H9 (cell line): Measurements from ENCODE around the gene CRYBA2. TPM values are rescaled to one million over a fixed set of nuclear protein-coding genes. Genes with fewer than 3 reads are reported as not detected.

Experiments
- DNase-seq: peaks from one replicate; pipeline ENCODE4 v3.0.0-alpha.2; 2017
- H2AFZ ChIP-seq: one replicate; pipeline ENCODE4 v1.6.1; 2013; ENCODE audit warnings: mild to moderate bottlenecking, low read length, control low read depth, moderate library complexity
- H2AK5ac ChIP-seq: 2 replicates; pipeline ENCODE4 v1.6.1; 2013; ENCODE audit warnings: low read length, control low read depth, mixed read lengths; ENCODE audit not compliant: insufficient read length
- H2BK120ac ChIP-seq: one replicate; pipeline ENCODE4 v1.6.1; 2013; ENCODE audit warnings: low read depth, mild to moderate bottlenecking, low read length, control low read depth, inconsistent platforms; ENCODE audit not compliant: poor library complexity, severe bottlenecking
- H2BK12ac ChIP-seq: 2 replicates; pipeline ENCODE4 v1.6.1; 2013; ENCODE audit warnings: low read length, control low read depth, mixed read lengths, low read depth; ENCODE audit not compliant: insufficient read length
- H2BK15ac ChIP-seq: 2 replicates; pipeline ENCODE4 v1.6.1; 2013; ENCODE audit warnings: low read depth, low read length, control low read depth
- H2BK20ac ChIP-seq: one replicate; pipeline ENCODE4 v1.6.1; 2013; ENCODE audit warnings: low read depth, mild to moderate bottlenecking, low read length, control low read depth, inconsistent platforms; ENCODE audit not compliant: poor library complexity, severe bottlenecking
- H2BK5ac ChIP-seq: 2 replicates; pipeline ENCODE4 v1.6.1; 2013; ENCODE audit warnings: low read length, control low read depth, mixed read lengths; ENCODE audit not compliant: insufficient read length
- H3K14ac ChIP-seq: 2 replicates; pipeline ENCODE4 v1.6.1; 2013; ENCODE audit warnings: low read length, control low read depth; ENCODE audit not compliant: insufficient read depth
- H3K18ac ChIP-seq: 2 replicates; pipeline ENCODE4 v1.6.1; 2013; ENCODE audit warnings: low read depth, mild to moderate bottlenecking, mixed read lengths, low read length, control low read depth; ENCODE audit not compliant: insufficient read length
- H3K23ac ChIP-seq: 2 replicates; pipeline ENCODE4 v1.6.1; 2013; ENCODE audit warnings: low read length, control low read depth, mixed read lengths, low read depth; ENCODE audit not compliant: insufficient read length
- H3K23me2 ChIP-seq: 2 replicates; pipeline ENCODE4 v1.6.1; 2013; ENCODE audit warnings: low read depth, mild to moderate bottlenecking, mixed read lengths, low read length, control low read depth; ENCODE audit not compliant: insufficient read length, poor library complexity, severe bottlenecking
- H3K27ac ChIP-seq: 2 replicates; pipeline ENCODE4 v1.5.1; 2013; ENCODE audit warnings: low read length, control low read depth, mixed read lengths, low read depth; ENCODE audit not compliant: insufficient read length
- H3K27me3 ChIP-seq: 2 replicates; pipeline ENCODE4 v1.6.1; 2013; ENCODE audit warnings: low read length, control low read depth, inconsistent platforms; ENCODE audit not compliant: insufficient read depth
- H3K4ac ChIP-seq: 2 replicates; pipeline ENCODE4 v1.6.1; 2013; ENCODE audit warnings: low read depth, mild to moderate bottlenecking, control low read depth, inconsistent platforms, low read length, moderate library complexity
- H3K4me1 ChIP-seq: 2 replicates; pipeline ENCODE4 v1.6.1; 2013; ENCODE audit warnings: low read length, control low read depth, inconsistent platforms; ENCODE audit not compliant: insufficient read depth
- H3K4me2 ChIP-seq: 2 replicates; pipeline ENCODE4 v1.6.1; 2013; ENCODE audit warnings: low read length, control low read depth, mixed read lengths; ENCODE audit not compliant: insufficient read length, insufficient read depth
- H3K56ac ChIP-seq: 2 replicates; pipeline ENCODE4 v1.6.1; 2013; ENCODE audit warnings: low read depth, mild to moderate bottlenecking, mixed read lengths, low read length, control low read depth; ENCODE audit not compliant: insufficient read length
- H3K79me1 ChIP-seq: 2 replicates; pipeline ENCODE4 v1.6.1; 2013; ENCODE audit warnings: low read depth, mild to moderate bottlenecking, moderate library complexity, low read length, control low read depth, inconsistent platforms; ENCODE audit not compliant: insufficient read depth, poor library complexity, severe bottlenecking
- H3K79me2 ChIP-seq: 2 replicates; pipeline ENCODE4 v1.6.1; 2013; ENCODE audit warnings: low read length, control low read depth, inconsistent platforms; ENCODE audit not compliant: insufficient read depth
- H3K9ac ChIP-seq: 2 replicates; pipeline ENCODE4 v1.6.1; 2013; ENCODE audit warnings: low read length, control low read depth, mixed read lengths; ENCODE audit not compliant: insufficient read length; ENCODE audit errors: extremely low read depth
- H3K9me3 ChIP-seq: one replicate; pipeline ENCODE4 v1.6.1; 2013; ENCODE audit warnings: low read depth, low read length, inconsistent platforms; ENCODE audit not compliant: control insufficient read depth
- H3T11ph ChIP-seq: one replicate; pipeline ENCODE4 v1.6.1; 2013; ENCODE audit warnings: mild to moderate bottlenecking, low read length, control low read depth, inconsistent platforms
- H4K20me1 ChIP-seq: one replicate; pipeline ENCODE4 v1.6.1; 2013; ENCODE audit not compliant: control insufficient read depth, insufficient read length, insufficient read depth
- H4K5ac ChIP-seq: 2 replicates; pipeline ENCODE4 v1.6.1; 2013; ENCODE audit warnings: low read depth, mild to moderate bottlenecking, mixed read lengths, low read length, control low read depth; ENCODE audit not compliant: insufficient read length
- H4K8ac ChIP-seq: replicated peaks from 2 replicates; pipeline ENCODE4 v1.6.1; 2013; ENCODE audit warnings: low read length, control low read depth, mixed read lengths, low read depth; ENCODE audit not compliant: insufficient read length
- H4K91ac ChIP-seq: 2 replicates; pipeline ENCODE4 v1.6.1; 2013; ENCODE audit warnings: low read depth, mild to moderate bottlenecking, moderate library complexity, mixed read lengths, low read length, control low read depth; ENCODE audit not compliant: insufficient read length
- H3K27ac Mint-ChIP-seq, 3 experiments: 2 replicates in 2 of 3; 3 replicates in 1 of 3; pipeline ENCODE4 v1.8.0; 2020 to 2021; ENCODE audit warnings: mixed read lengths in 3 of 3, mild to moderate bottlenecking in 1 of 3, moderate library complexity in 1 of 3
- H3K27me3 Mint-ChIP-seq: 2 replicates; pipeline ENCODE4 v1.8.0; 2021; ENCODE audit warnings: low read depth, mild to moderate bottlenecking, moderate library complexity, mixed read lengths
- H3K36me3 Mint-ChIP-seq, 3 experiments: 2 replicates in 2 of 3; 3 replicates in 1 of 3; pipeline ENCODE4 v1.8.0; 2020 to 2021; ENCODE audit warnings: low read depth in 3 of 3, mixed read lengths in 3 of 3; ENCODE audit not compliant: insufficient read depth in 1 of 3
- H3K4me1 Mint-ChIP-seq, 2 experiments: 2 replicates each; pipeline ENCODE4 v1.8.0; 2020; ENCODE audit warnings: mixed read lengths in 2 of 2
- H3K4me3 Mint-ChIP-seq, 2 experiments: 2 replicates in 1 of 2; 3 replicates in 1 of 2; pipeline ENCODE4 v1.8.0; 2020 to 2021; ENCODE audit warnings: mild to moderate bottlenecking in 2 of 2, mixed read lengths in 2 of 2, moderate library complexity in 1 of 2
- H3K9me3 Mint-ChIP-seq, 2 experiments: 2 replicates in 1 of 2; 3 replicates in 1 of 2; pipeline ENCODE4 v1.8.0; 2020; ENCODE audit warnings: mild to moderate bottlenecking in 2 of 2, mixed read lengths in 2 of 2, moderate library complexity in 1 of 2
- CTCF ChIP-seq: fragments of 200-600 bp; sonication (generic); conservative IDR thresholded peaks from 3 replicates; pipeline ENCODE4 v1.8.0; 2021; ENCODE audit warnings: antibody characterized with exemption, mild to moderate bottlenecking
- WGBS: extraction: QIAGEN DNeasy Blood & Tissue Kit; methylation state at CpG from one replicate; pipeline ENCODE4 v1.1.7; 2013; ENCODE audit warnings: missing lambda C conversion rate, low lambda C conversion rate, mixed read lengths; ENCODE audit not compliant: insufficient read length; ENCODE audit errors: extremely low coverage; 5-methylcytosine and 5-hydroxymethylcytosine counted together
- total RNA-seq: library from RNA; stranded (reverse); gene quantifications from 2 replicates; pipeline ENCODE4 v1.2.1, GENCODE V29; 2021

The CRYBA2 gene
- total RNA-seq, 1 experiment from 2014 or later, result not detected

- Histone ChIP-seq H3K9me3 (no peaks in the 10 kb centered on the region), H3T11ph (no peak overlapping the region), H2BK5ac (no peak overlapping the region), H4K20me1 (no peaks in the 10 kb centered on the region), H3K18ac (no peak overlapping the region), H3K4me2 (peak overlapping the region; percentile 4), H3K79me2 (no peaks in the 10 kb centered on the region), H3K56ac (no peak overlapping the region), H4K5ac (no peak overlapping the region), H3K4me1 (peaks cover 4% of the 10 kb centered on the region; the same call in 1 of the 2 replicates), H2BK15ac (no peak overlapping the region), H4K8ac (no peak overlapping the region), H4K91ac (no peak overlapping the region), H3K27me3 (peaks cover 20% of the 10 kb centered on the region), H2AK5ac (no peak overlapping the region), H3K14ac (no peak overlapping the region), H2BK12ac (no peak overlapping the region), H3K9ac (no peak overlapping the region), H3K4ac (no peak overlapping the region), H3K23ac (no peak overlapping the region), H3K27ac (no peak overlapping the region), H2BK20ac (no peak overlapping the region), H2AFZ (no peak overlapping the region), H3K23me2 (peaks cover 16% of the 10 kb centered on the region), H2BK120ac (no peak overlapping the region), H3K79me1 (no peaks in the 10 kb centered on the region)
- peak; percentile 74 for DNase-seq
- Mint-ChIP-seq H3K9me3 (peaks cover 0 to 2% of the 10 kb centered on the region in 2 experiments; a peak in 2 of 5 replicates), H3K4me1 (peaks cover 23 to 35% of the 10 kb centered on the region in 2 experiments), H3K27me3 (peaks cover 64% of the 10 kb centered on the region), H3K27ac (no peak overlapping the region; a peak in 1 of 7 replicates), H3K36me3 (no peaks in the 10 kb centered on the region; a peak in 3 of 7 replicates), H3K4me3 (peak overlapping the region; percentile 32 to 84; a peak in 4 of 5 replicates)
- no CpG with 5 or more reads among the region's 34 CpGs for WGBS
- TF ChIP-seq CTCF, result no peak
These were observed 31.3 kb downstream of the CRYBA2 start for GRCh38 chr2:218961651-218962570.
